Thoracic aorta (tissue), 2 donors: ENCODE results near the gene SRA1. TPM values are rescaled to one million over a fixed set of nuclear protein-coding genes. Genes with fewer than 3 reads are reported as not detected.
"Not testable (repeated sequence)": the region's sequence is repeated elsewhere in the genome, so short reads cannot be mapped to it uniquely, and the experiment has no call there.

Source experiments
- ATAC-seq: fragments of 150-250 bp; one replicate; pipeline ENCODE4 v1.8.0; 2017; ENCODE audit warnings: low read depth; ENCODE audit not compliant: insufficient number of reproducible peaks, low FRiP score
- DNase-seq: peaks from one replicate; pipeline ENCODE4 v3.0.0-alpha.2; 2020; ENCODE audit warnings: low spot score
- H3K27ac ChIP-seq, 2 donors: fragments of 200-600 bp; sonication (generic); 1 replicate in 1 of 2; 2 replicates in 1 of 2; pipeline ENCODE4 v1.5.1; 2016; ENCODE audit warnings: mild to moderate bottlenecking in 2 of 2, moderate library complexity in 2 of 2
- H3K27me3 ChIP-seq: fragments of 200-600 bp; sonication (generic); replicated peaks from 2 replicates; pipeline ENCODE4 v1.6.0; 2016; ENCODE audit warnings: mild to moderate bottlenecking; ENCODE audit not compliant: insufficient read depth
- H3K36me3 ChIP-seq: fragments of 200-600 bp; sonication (generic); one replicate; pipeline ENCODE4 v1.5.1; 2016
- H3K4me1 ChIP-seq, 2 donors: fragments of 200-600 bp; sonication (generic); 1 replicate in 1 of 2; 2 replicates in 1 of 2; pipeline versions ENCODE4 v1.5.1 to v1.6.0; 2016; ENCODE audit warnings: low read depth in 2 of 2, mild to moderate bottlenecking in 1 of 2; ENCODE audit not compliant: control insufficient read depth in 1 of 2
- H3K4me3 ChIP-seq: fragments of 200-600 bp; sonication (generic); 2 replicates; pipeline ENCODE4 v1.5.1; 2016; ENCODE audit warnings: mild to moderate bottlenecking
- H3K9me3 ChIP-seq: fragments of 200-600 bp; sonication (generic); 2 replicates; pipeline ENCODE4 v1.5.1; 2016
- total RNA-seq, 2 donors: library from RNA; depleted of rRNA; stranded (reverse); fragments of >200 nt; gene quantifications; one replicate each; pipeline versions ENCODE4 v1.1.0 to v1.2.3, GENCODE V29; 2016
- TF ChIP-seq, protein P1 (sequence below): fragments of 200-600 bp; sonication (generic); IDR thresholded peaks from one replicate; pipeline ENCODE4 v1.5.1; 2019; ENCODE audit warnings: antibody characterized with exemption

The SRA1 gene
- 10 to 100 TPM; 29.6 to 34.3 TPM for total RNA-seq

GRCh38 chr5:140557136-140557805 is at the start of gene SRA1:
SRA1 (minus strand) TSS chr5:140557473; CDS start chr5:140557452, 21 bp downstream.
- peaks cover 20 to 36% of the 10 kb centered on the region in 2 donors for H3K4me1 ChIP-seq
- peak; percentile 71 for ATAC-seq

DNA sequence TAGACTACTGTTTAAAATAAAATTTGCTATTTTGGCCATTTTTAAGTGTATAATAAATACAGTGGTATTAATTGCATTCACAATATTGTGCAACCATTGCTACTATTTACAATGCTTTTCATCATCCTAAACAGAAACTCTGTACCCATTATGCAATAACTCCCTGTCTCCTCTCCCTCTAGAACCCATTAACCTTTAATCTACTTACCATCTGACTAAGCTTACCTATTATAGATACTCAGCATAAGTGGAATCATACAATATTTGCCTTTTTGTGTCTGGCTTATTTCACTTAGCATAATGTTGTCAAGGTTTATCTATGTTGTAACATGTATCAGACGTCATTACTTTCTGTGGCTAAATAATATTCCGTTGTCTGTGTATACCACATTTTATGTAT is 49.8 kb upstream of the SRA1 start:
- no peaks in the 10 kb centered on the region for H3K27me3 ChIP-seq
- no peaks in the 10 kb centered on the region for H3K36me3 ChIP-seq
- H3K4me3 ChIP-seq, result no peak overlapping the region
- ATAC-seq, result no peak
- H3K4me1 ChIP-seq, result no peaks in the 10 kb centered on the region
- H3K27ac ChIP-seq, result no peak overlapping the region
- DNase-seq, result no peak
- TF ChIP-seq, protein P1, sequence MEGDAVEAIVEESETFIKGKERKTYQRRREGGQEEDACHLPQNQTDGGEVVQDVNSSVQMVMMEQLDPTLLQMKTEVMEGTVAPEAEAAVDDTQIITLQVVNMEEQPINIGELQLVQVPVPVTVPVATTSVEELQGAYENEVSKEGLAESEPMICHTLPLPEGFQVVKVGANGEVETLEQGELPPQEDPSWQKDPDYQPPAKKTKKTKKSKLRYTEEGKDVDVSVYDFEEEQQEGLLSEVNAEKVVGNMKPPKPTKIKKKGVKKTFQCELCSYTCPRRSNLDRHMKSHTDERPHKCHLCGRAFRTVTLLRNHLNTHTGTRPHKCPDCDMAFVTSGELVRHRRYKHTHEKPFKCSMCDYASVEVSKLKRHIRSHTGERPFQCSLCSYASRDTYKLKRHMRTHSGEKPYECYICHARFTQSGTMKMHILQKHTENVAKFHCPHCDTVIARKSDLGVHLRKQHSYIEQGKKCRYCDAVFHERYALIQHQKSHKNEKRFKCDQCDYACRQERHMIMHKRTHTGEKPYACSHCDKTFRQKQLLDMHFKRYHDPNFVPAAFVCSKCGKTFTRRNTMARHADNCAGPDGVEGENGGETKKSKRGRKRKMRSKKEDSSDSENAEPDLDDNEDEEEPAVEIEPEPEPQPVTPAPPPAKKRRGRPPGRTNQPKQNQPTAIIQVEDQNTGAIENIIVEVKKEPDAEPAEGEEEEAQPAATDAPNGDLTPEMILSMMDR, result no peak
- H3K9me3 ChIP-seq, result no peaks in the 10 kb centered on the region

More at GRCh38 chr5:140557136-140557805, at the start of gene SRA1:
- H3K27ac ChIP-seq, result peak within 1 kb of the TSS; percentile 83 to 87
- no peaks in the 10 kb centered on the region for H3K27me3 ChIP-seq
- no peaks in the 10 kb centered on the region for H3K9me3 ChIP-seq
- DNase-seq, result peak; percentile 79
- TF ChIP-seq, protein P1, result no peak
- H3K36me3 ChIP-seq, result no peaks in the 10 kb centered on the region
- peak within 1 kb of the TSS; percentile 79 for H3K4me3 ChIP-seq

GRCh38 chr5:140605879-140606278 is 48.6 kb upstream of the SRA1 start:
- DNase-seq, result no peak

GRCh38 chr5:140603734-140604133 is 46.5 kb upstream of the SRA1 start:
- Histone ChIP-seq H3K9me3 (no peaks in the 10 kb centered on the region), H3K4me1 (no peaks in the 10 kb centered on the region), H3K27me3 (no peaks in the 10 kb centered on the region), H3K36me3 (no peaks in the 10 kb centered on the region), H3K4me3 (no peak overlapping the region), H3K27ac (no peak overlapping the region)
- ATAC-seq, result no peak
- TF ChIP-seq, protein P1, result no peak
- no peak for DNase-seq

More at GRCh38 chr5:140605879-140606278, 48.6 kb upstream of the SRA1 start:
- H3K36me3 ChIP-seq, result no peaks in the 10 kb centered on the region
- H3K4me1 ChIP-seq, result no peaks in the 10 kb centered on the region
- TF ChIP-seq, protein P1, result no peak
- no peak overlapping the region for H3K4me3 ChIP-seq
- ATAC-seq, result no peak
- no peak overlapping the region for H3K27ac ChIP-seq
- H3K9me3 ChIP-seq, result no peaks in the 10 kb centered on the region
- no peaks in the 10 kb centered on the region for H3K27me3 ChIP-seq

- H3K4me3 ChIP-seq, H3K9me3 ChIP-seq, ATAC-seq, H3K36me3 ChIP-seq, H3K27ac ChIP-seq, H3K27me3 ChIP-seq, H3K4me1 ChIP-seq, DNase-seq: not testable (repeated sequence)
Measured at GRCh38 chr5:140603446-140603698, 46.1 kb upstream of the SRA1 start.

DNA sequence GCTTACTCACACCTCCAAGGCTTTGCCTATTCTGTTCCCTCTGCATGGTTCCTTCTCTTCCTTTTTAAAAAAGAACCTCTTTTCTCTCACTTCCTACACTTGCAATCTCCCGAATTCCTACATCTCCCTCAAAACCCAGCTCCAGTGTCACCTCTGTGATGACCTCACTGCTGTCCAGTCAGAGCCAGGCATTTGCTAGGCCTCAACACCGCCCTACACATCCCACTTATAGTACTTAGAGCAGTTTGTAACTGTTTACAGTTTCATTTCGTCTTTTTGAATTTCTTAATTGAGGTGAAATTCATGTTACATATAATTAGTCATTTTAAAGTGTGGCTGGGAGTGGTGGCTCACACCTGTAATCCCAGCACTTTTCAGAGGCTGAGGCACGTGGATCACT is 44.9 kb upstream of the SRA1 start:
- no peak for ATAC-seq
- TF ChIP-seq, protein P1, result no peak
- H3K4me1 ChIP-seq, result no peaks in the 10 kb centered on the region
- H3K27me3 ChIP-seq, result no peaks in the 10 kb centered on the region
- no peaks in the 10 kb centered on the region for H3K9me3 ChIP-seq
- H3K36me3 ChIP-seq, result no peaks in the 10 kb centered on the region
- no peak overlapping the region for H3K4me3 ChIP-seq
- H3K27ac ChIP-seq, result peak overlapping the region in 1 of 2 donors; percentile 23
- DNase-seq, result no peak
